AG09319 (cell line): ENCODE measurements around the gene MCHR1.

ENCODE experiments used
- DNase-seq: peaks from one replicate; pipeline ENCODE4 v3.0.0-alpha.2; 2010; ENCODE audit warnings: low read depth; ENCODE audit errors: extremely low read depth
- TF ChIP-seq, protein P1 (sequence below): IDR thresholded peaks from 2 replicates; pipeline ENCODE4 v1.5.1; 2011; ENCODE audit warnings: low read depth, mild to moderate bottlenecking, inconsistent platforms, low read length, moderate library complexity

Gene MCHR1

DNA sequence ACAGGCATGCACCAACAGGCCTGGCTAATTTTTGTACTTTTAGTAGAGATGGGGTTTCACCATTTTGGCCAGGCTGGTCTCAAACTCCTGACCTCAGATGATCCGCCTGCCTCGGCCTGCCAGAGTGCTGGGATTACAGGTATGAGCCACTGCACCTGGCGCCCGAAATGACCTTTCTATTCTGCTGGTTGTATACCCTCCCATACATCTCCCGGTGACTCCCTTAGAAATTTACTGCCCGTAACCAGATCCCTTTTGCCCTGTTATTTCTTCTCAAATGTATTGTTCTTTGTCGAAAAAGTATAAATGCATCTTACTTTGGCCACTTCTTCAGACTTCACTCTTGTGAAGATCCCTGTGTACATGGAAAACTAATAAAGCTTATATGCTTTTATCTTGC lies 22.0 kb downstream of the MCHR1 start:
- DNase-seq, result no peak
- TF ChIP-seq, protein P1, sequence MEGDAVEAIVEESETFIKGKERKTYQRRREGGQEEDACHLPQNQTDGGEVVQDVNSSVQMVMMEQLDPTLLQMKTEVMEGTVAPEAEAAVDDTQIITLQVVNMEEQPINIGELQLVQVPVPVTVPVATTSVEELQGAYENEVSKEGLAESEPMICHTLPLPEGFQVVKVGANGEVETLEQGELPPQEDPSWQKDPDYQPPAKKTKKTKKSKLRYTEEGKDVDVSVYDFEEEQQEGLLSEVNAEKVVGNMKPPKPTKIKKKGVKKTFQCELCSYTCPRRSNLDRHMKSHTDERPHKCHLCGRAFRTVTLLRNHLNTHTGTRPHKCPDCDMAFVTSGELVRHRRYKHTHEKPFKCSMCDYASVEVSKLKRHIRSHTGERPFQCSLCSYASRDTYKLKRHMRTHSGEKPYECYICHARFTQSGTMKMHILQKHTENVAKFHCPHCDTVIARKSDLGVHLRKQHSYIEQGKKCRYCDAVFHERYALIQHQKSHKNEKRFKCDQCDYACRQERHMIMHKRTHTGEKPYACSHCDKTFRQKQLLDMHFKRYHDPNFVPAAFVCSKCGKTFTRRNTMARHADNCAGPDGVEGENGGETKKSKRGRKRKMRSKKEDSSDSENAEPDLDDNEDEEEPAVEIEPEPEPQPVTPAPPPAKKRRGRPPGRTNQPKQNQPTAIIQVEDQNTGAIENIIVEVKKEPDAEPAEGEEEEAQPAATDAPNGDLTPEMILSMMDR, result no peak

DNA sequence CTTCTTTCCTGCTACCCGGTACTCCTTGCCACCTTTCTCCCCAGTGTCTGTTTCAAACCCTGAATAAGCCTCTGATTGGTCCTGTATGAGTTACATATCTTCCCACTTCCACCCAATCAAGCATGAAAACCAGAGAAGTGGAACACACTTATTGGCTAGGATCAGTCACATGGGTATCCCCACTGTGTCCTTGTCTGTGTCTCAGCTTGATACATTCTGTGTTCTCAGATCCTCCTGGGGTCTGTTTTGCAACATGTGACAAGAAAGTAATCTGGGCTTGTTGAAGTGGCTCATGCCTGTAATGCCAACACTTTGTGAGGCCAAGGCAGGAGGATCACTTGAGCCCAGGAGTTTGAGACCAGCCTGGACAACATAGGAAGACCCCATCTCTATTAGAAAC lies 23.9 kb downstream of the MCHR1 start:
- TF ChIP-seq, protein P1, result no peak
- no peak for DNase-seq

DNA sequence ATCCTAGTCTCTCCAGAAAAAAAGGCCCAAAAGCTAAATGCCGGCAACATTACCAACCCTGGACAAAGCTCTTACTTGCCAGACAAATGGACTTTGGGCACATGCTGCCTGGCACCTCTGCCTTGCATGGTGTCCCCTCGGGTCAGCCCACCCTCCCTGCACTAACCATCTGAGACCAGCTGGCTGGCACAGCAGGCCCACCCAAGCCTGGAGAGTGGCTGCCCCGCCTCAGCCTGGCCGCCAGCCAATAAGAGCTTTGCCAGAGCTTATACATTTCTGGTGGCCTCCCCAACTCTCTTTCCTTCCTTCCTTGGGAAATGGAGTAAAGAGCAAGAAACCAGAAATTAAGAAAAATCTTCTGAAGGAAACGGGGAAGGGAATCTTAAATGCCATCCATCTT lies 24.5 kb downstream of the MCHR1 start:
- TF ChIP-seq, protein P1, result no peak

DNA sequence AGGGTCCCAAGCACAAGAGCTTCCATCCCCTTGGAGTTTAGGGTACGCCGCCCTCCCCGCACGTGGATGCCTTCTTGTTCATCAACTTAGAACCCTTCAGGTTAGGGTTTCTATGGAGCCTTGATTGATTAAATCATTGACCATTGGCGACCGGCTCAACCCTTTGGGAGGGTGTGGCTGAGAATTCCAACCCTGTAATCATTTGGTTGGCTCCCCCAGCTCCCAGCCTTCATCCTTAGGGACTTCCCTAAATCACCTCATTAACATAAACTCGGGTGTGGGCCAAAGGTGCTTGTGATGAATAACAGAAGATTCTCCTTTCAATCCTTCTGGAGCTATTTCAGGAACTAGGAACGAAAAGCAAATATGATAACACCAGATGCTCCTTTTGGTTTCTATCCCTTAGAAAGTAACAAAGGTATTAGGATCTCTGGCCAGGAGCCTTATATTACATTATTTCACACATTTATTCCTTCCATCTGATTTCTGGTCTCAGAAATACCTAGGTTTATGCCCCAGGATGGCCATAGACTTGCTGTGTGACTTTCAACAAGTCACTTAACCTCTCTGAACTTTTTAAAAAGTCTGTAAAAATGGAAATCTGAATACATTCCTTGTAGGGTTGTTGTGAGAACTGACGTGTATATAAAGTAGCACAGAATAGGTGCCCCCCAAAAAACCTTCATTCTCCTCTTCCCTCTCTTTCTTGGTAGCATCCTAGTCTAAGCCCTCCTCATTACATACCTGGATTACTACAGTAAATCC lies 26.8 kb downstream of the MCHR1 start:
- no peak for DNase-seq
- TF ChIP-seq, protein P1, result no peak

More for the DNA sequence above, 24.5 kb downstream of the MCHR1 start:
- no peak for DNase-seq

DNA sequence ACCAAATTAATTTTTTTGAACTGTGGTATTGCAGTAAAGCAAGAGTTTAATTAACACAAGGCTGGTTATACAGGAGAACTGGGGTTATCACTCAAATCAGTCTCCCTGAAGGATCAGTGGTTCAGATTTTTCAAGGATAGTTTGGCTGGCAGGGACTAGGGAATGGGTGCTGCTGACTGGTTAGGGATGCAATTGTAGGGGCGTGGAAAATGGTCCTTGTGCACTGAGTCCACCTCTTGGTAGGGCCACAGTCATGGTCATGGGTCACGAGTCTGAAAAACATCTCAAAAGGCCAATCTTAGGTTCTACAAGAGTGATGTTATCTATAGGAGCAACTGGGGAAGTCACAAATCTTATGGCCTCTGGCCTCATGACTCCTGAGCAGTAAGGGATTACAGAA lies 27.9 kb downstream of the MCHR1 start:
- no peak for DNase-seq
- TF ChIP-seq, protein P1, result no peak

DNA sequence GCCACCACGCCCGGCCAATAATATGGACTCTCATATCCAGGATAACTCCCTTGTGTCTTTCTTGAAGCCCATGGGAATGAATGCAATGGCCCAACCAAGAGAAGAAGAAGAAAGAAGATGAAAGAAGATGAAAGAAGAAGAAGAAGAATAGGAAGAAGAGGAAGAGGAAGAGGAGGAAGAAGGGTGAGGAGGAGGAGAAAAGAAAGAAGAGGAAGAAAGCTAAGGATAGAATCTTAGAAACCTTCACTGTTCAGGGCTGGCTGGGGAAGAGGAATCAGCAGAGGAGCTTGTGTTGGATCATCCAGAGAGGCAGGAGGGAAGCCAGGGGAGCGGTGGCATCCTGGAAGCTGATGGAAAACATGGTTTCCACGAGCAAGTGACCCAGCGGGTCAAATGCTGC lies 28.9 kb downstream of the MCHR1 start:
- no peak for DNase-seq
- TF ChIP-seq, protein P1, result no peak

DNA sequence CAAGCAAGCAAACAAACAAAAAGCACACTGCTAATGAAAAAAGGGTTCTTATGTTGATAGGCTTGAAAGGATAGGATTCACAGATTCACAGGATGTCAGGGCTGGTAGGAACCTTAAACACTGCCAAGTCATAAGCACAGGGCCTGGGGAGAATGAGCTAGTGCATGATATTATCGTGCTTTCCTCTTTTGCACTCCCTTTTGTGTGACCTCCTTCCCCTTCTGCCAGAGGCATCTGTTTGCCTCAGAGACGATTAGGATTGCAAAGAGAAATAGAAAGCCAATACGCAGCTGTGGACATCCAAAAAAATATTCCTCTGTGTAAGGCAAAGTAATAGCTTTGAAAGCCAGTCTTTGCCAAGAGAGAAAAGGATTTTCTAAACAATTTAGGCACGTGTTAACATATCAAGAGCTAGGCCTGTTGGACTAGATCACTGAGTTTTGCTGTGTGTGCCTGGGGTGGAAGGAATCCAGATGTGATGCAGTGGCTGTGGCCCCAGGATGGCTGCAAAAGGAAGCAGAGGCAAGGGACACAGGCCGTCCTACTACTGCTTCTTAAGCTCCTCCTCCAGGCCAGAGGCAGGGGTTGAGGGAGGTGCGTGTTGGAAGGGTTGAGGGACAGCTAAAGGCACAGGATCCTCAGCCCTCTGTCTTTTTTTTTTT lies 30.6 kb downstream of the MCHR1 start:
- TF ChIP-seq, protein P1, result no peak
- peak; percentile 18 for DNase-seq
